HepG2 (cell line): ENCODE results near the gene RAPGEF5. TPM values are rescaled to one million over a fixed set of nuclear protein-coding genes. Genes with fewer than 3 reads are reported as not detected.

Source experiments
- ATAC-seq: fragments of 200-7000 bp; cut with Tn5 transposase; 3 replicates; pipeline ENCODE4 v1.9.1; 2020; ENCODE audit warnings: mild to moderate bottlenecking, moderate library complexity
- BruUV-seq: library from RNA; stranded (reverse); fragments of 400-500 nt; replicated peaks from 2 replicates; lab custom pipeline; 2021; lab: Mats Ljungman, UMichigan
- CTCF ChIA-PET: fragments of 300-600 bp; formaldehyde crosslinking; extraction: SDS; loops from one replicate; lab custom pipeline; 2021; ENCODE audit warnings: low total read pairs, inconsistent platforms, low intra/inter-chr PET ratio; lab: Yijun Ruan, JAX
- POLR2A ChIA-PET: fragments of 350-600 bp; sonication (Branson Sonifier 250); formaldehyde crosslinking; loops from one replicate; lab custom pipeline; 2020; ENCODE audit warnings: antibody characterized with exemption, inconsistent platforms; lab: Yijun Ruan, JAX
- DNase-seq: peaks from one replicate; pipeline ENCODE4 v3.0.0-alpha.2; 2015; ENCODE audit warnings: low spot score
- FAIRE-seq: peaks from 3 replicates; lab custom pipeline; 2011; peaks lifted over from hg19 to GRCh38; lab: Jason Lieb, UNC
- H2AFZ ChIP-seq: one replicate; pipeline ENCODE4 v1.6.1; 2011; ENCODE audit warnings: low read length, inconsistent platforms
- H3K27ac ChIP-seq: fragments of 300-600 bp; 3 replicates; pipeline ENCODE4 v1.8.0; 2011; ENCODE audit warnings: mixed run types, mild to moderate bottlenecking, mixed read lengths, low read length, inconsistent platforms; ENCODE audit not compliant: insufficient read depth; ENCODE audit errors: extremely low read length
- H3K27me3 ChIP-seq, 2 experiments: fragments of 200-600 bp in 1 of 2; 2 replicates in 1 of 2; 3 replicates in 1 of 2; pipeline versions ENCODE4 v1.6.0 to v1.8.0; 2011; ENCODE audit warnings: low read length in 2 of 2, mild to moderate bottlenecking in 2 of 2, moderate library complexity in 2 of 2, inconsistent platforms in 1 of 2; ENCODE audit not compliant: insufficient read depth in 2 of 2, control insufficient read depth in 1 of 2
- H3K36me3 ChIP-seq, 2 experiments: fragments of 200-600 bp in 1 of 2; replicated peaks in 1 of 2; 2 replicates in 1 of 2; 3 replicates in 1 of 2; pipeline versions ENCODE4 v1.5.1 to v1.8.0; 2011; ENCODE audit warnings: low read length in 2 of 2, inconsistent platforms in 1 of 2; ENCODE audit not compliant: insufficient read depth in 2 of 2, control insufficient read depth in 1 of 2
- H3K4me1 ChIP-seq: 2 replicates; pipeline ENCODE4 v1.5.1; 2012; ENCODE audit warnings: low read length, inconsistent platforms; ENCODE audit not compliant: insufficient read depth
- H3K4me2 ChIP-seq: 2 replicates; pipeline ENCODE4 v1.6.0; 2011; ENCODE audit warnings: low read depth, low read length, inconsistent platforms
- H3K4me3 ChIP-seq, 3 experiments: fragments of 200-600 bp in 1 of 3; sonication (generic), shearing (Covaris generic) in 1 of 3; replicated peaks in 1 of 3; 2 replicates each; pipeline ENCODE4 v1.5.1; 2011 to 2016; ENCODE audit warnings: low read length in 3 of 3, inconsistent platforms in 2 of 3, low read depth in 2 of 3, mild to moderate bottlenecking in 2 of 3, control low read depth in 1 of 3, mixed read lengths in 1 of 3; ENCODE audit not compliant: insufficient read depth in 1 of 3
- H3K79me2 ChIP-seq: one replicate; pipeline ENCODE4 v1.6.1; 2011; ENCODE audit warnings: low read length, inconsistent platforms; ENCODE audit not compliant: insufficient read depth
- H3K9ac ChIP-seq: 2 replicates; pipeline ENCODE4 v1.6.0; 2011; ENCODE audit warnings: mild to moderate bottlenecking, low read depth, low read length, inconsistent platforms; ENCODE audit not compliant: insufficient read depth
- H3K9me3 ChIP-seq: 2 replicates; pipeline ENCODE4 v1.5.1; 2012; ENCODE audit warnings: mild to moderate bottlenecking, low read length
- H4K20me1 ChIP-seq: 2 replicates; pipeline ENCODE4 v1.6.0; 2011; ENCODE audit warnings: inconsistent platforms, mild to moderate bottlenecking, low read length, moderate library complexity; ENCODE audit not compliant: insufficient read depth
- ARID4A ChIP-seq: sonication (generic); formaldehyde crosslinking; IDR thresholded peaks from 2 replicates; pipeline ENCODE4 v1.5.0; 2020; ENCODE audit warnings: mild to moderate bottlenecking, missing genetic modification reagents, borderline replicate concordance
- FOXJ3 ChIP-seq: sonication (generic); formaldehyde crosslinking; IDR thresholded peaks from 2 replicates; pipeline ENCODE4 v1.4.0; 2020; ENCODE audit warnings: missing genetic modification reagents, mild to moderate bottlenecking, borderline replicate concordance
- GATAD2A ChIP-seq: IDR thresholded peaks from 2 replicates; pipeline ENCODE4 v1.6.1; 2016
- MED8 ChIP-seq: sonication (generic); formaldehyde crosslinking; IDR thresholded peaks from 2 replicates; pipeline ENCODE4 v1.8.1; 2023; ENCODE audit warnings: mild to moderate bottlenecking, missing genetic modification reagents; ENCODE audit not compliant: insufficient replicate concordance
- RARA ChIP-seq: IDR thresholded peaks from 2 replicates; pipeline ENCODE4 v1.6.1; 2016; ENCODE audit warnings: missing genetic modification reagents, missing compliant biosample characterization
- TAF1 ChIP-seq: sonication (generic); formaldehyde crosslinking; IDR thresholded peaks from 2 replicates; pipeline ENCODE4 v1.4.0; 2020; ENCODE audit warnings: missing genetic modification reagents
- ZBTB14 ChIP-seq: sonication (generic); formaldehyde crosslinking; IDR thresholded peaks from 2 replicates; pipeline ENCODE4 v1.4.0; 2020; ENCODE audit warnings: missing genetic modification reagents
- ZFP41 ChIP-seq: sonication (generic); formaldehyde crosslinking; IDR thresholded peaks from 2 replicates; pipeline ENCODE4 v1.4.0; 2020; ENCODE audit warnings: mild to moderate bottlenecking, missing genetic modification reagents, borderline replicate concordance
- ZFP82 ChIP-seq: sonication (generic); formaldehyde crosslinking; IDR thresholded peaks from 2 replicates; pipeline ENCODE4 v1.5.1; 2020; ENCODE audit warnings: mild to moderate bottlenecking, missing genetic modification reagents, borderline replicate concordance
- ZNF225 ChIP-seq: sonication (generic); formaldehyde crosslinking; IDR thresholded peaks from 2 replicates; pipeline ENCODE4 v1.4.0; 2020; ENCODE audit warnings: mild to moderate bottlenecking, missing genetic modification reagents
- ZNF605 ChIP-seq: sonication (generic); formaldehyde crosslinking; IDR thresholded peaks from 2 replicates; pipeline ENCODE4 v1.8.0; 2022; ENCODE audit warnings: mild to moderate bottlenecking, missing genetic modification reagents
- ZNF709 ChIP-seq: sonication (generic); formaldehyde crosslinking; IDR thresholded peaks from 2 replicates; pipeline ENCODE4 v1.5.0; 2020; ENCODE audit warnings: mild to moderate bottlenecking, missing genetic modification reagents
- ZSCAN9 ChIP-seq: IDR thresholded peaks from 2 replicates; pipeline ENCODE4 v1.6.1; 2016; ENCODE audit warnings: borderline replicate concordance
- WGBS: methylation state at CpG from one replicate; pipeline ENCODE4 v1.1.6; 2017; ENCODE audit warnings: low lambda C conversion rate; 5-methylcytosine and 5-hydroxymethylcytosine counted together
- in situ Hi-C: cut with HindIII; loops from 2 replicates; pipeline ENCODE4 v1.10.0; 2017; ENCODE audit warnings: low pct_unique_long_range_greater_than_20kb; ENCODE audit not compliant: extremely low pct_ligation_motif_present
- intact Hi-C: fragments of 100-400 bp; cut with micrococcal nuclease; formaldehyde crosslinking; loops from one replicate; pipeline ENCODE4 v1.10.0; 2022; ENCODE audit not compliant: unreplicated experiment
- polyA plus RNA-seq, 8 experiments: library from polyadenylated mRNA; depleted of rRNA in 3 of 8; stranded (reverse) in 7 of 8; unstranded in 1 of 8; fragments of >200 nt; fragmentation: Illumina TruSeq in 4 of 8; extraction: Trizol in 4 of 8; gene quantifications; 2 replicates each; pipeline versions ENCODE4 v1.2.1 to v1.2.3, GENCODE V29; 2011 to 2016; ENCODE audit warnings: low read depth in 4 of 8, missing spikeins in 1 of 8, mixed read lengths in 1 of 8; ENCODE audit not compliant: insufficient read depth in 1 of 8
- total RNA-seq, 5 experiments: library from RNA; depleted of rRNA; stranded (reverse); fragments of >200 nt; fragmentation: Illumina TruSeq; extraction: Trizol; gene quantifications; 2 replicates each; pipeline ENCODE4 v1.2.3, GENCODE V29; 2016; ENCODE audit warnings: low read depth in 1 of 5

Gene RAPGEF5
- total and polyA plus RNA-seq, 2 of the 13 experiments (the other 11 are each of a cell fraction or from before 2014, with no cell fraction given): 17.1 to 23.4 TPM

- FAIRE-seq: no peak
- H3K9me3 ChIP-seq: no peaks in the 10 kb centered on the region
- no peak for ATAC-seq
- no peak overlapping the region for H3K27ac ChIP-seq
- ChIA-PET POLR2A (no interaction called here), CTCF (no interaction called here)
- H2AFZ ChIP-seq: no peak overlapping the region
- BruUV-seq: no TSS peak
- no peaks in the 10 kb centered on the region for H4K20me1 ChIP-seq
- TF ChIP-seq TAF1 (no peak), MED8 (no peak), FOXJ3 (CRISPR knock-in tag) (no peak), ZNF225 (CRISPR knock-in tag) (no peak), ZBTB14 (CRISPR knock-in tag) (no peak), ZNF709 (CRISPR knock-in tag) (no peak), ZSCAN9 (no peak), GATAD2A (CRISPR knock-in tag) (no peak), ZFP41 (CRISPR knock-in tag) (no peak), ARID4A (CRISPR knock-in tag) (no peak), ZFP82 (CRISPR knock-in tag) (no peak), ZNF605 (CRISPR knock-in tag) (no peak), RARA (CRISPR knock-in tag) (no peak)
- 96% methylated on average over 10 of the region's 10 CpGs for WGBS
- no peaks in the 10 kb centered on the region for H3K4me1 ChIP-seq
- H3K27me3 ChIP-seq: no peaks in the 10 kb centered on the region
- no peak for DNase-seq
- no peak overlapping the region for H3K4me3 ChIP-seq
- intact Hi-C loops (no loop called here), in situ Hi-C loops (no loop called here)
- peaks cover 20 to 74% of the 10 kb centered on the region in 2 experiments for H3K36me3 ChIP-seq
- no peaks in the 10 kb centered on the region for H3K79me2 ChIP-seq
- H3K4me2 ChIP-seq: no peak overlapping the region
- H3K9ac ChIP-seq: no peak overlapping the region
Observed at GRCh38 chr7:22146961-22147512, 209.9 kb downstream of the RAPGEF5 start.
